ENCODE measurements around the gene TNIK.

DNA sequence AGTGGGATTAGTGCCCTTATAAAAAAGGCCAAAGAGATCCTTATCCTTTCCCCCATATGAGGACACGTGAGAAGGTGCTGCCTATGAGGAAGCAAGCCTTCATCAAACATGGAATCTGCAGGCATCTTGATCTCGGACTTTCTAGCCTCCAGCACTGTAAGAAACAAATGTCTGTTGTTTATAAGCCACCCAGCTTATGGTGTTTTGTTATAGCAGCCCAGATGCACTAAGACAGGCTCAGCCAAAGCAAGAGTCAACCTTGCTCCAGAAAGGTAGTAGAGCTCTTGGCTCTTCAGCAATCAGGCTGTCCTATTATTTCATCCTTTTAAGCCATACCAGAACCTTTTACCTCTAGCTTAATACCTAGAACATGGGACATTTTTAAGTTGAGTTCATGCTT is 12.3 kb upstream of the TNIK start:
- TF ChIP-seq CTCF (IDR thresholded peaks at IDR 0.05) (no peak), POLR2AphosphoS5 (IDR thresholded peaks at IDR 0.05) (no peak)

Data from prostate gland (tissue), 2 donors.